Measurements from ENCODE around the gene IFFO2. TPM values are rescaled to one million over a fixed set of nuclear protein-coding genes. Genes with fewer than 3 reads are reported as not detected.

The IFFO2 gene
- total and polyA plus RNA-seq, 10 of the 15 experiments (the other 5 are each of a cell fraction or from before 2014, with no cell fraction given), result 1.2 to 18.4 (median 6.7) TPM

- peaks cover 19% of the 10 kb centered on the region for H3K79me2 ChIP-seq (ENCODE audit: control insufficient read depth, insufficient read depth, low read length)
- FAIRE-seq (no peak), DNase-seq (ENCODE audit: low read depth, low spot score) (no peak), ATAC-seq (no peak)
- no TSS peak for BruUV-seq (replicated peaks)
- no peaks in the 10 kb centered on the region; a peak in 1 of 4 replicates for H3K36me3 ChIP-seq (ENCODE audit: control insufficient read depth in 2 of 2, insufficient read depth in 2 of 2, low read length in 1 of 2)
- H3K9me3 ChIP-seq (replicated peaks; ENCODE audit: control insufficient read depth, insufficient read depth, low read length), result no peaks in the 10 kb centered on the region
- intact Hi-C loops (cut with micrococcal nuclease; ENCODE audit: unreplicated experiment), result no loop called here
- CTCF ChIA-PET, result interaction anchor here (0.7 to 1.3 kb wide), 2 partner anchors 11 to 16 kb away, joined by 3 to 5 read pairs; no protein-coding TSS in a partner anchor
- SMC1A ChIA-PET (ENCODE audit: uncharacterized antibody, unreplicated experiment), result interaction anchor here (1.1 to 1.7 kb wide), 2 partner anchors 21 to 39 kb away, joined by 3 to 6 read pairs; no protein-coding TSS in a partner anchor
- no peak overlapping the region for H2AFZ ChIP-seq (ENCODE audit: control insufficient read depth, low read depth, low read length)
- no peaks in the 10 kb centered on the region; the same call in 1 of the 2 replicates for H4K20me1 ChIP-seq (ENCODE audit: control insufficient read depth, insufficient read depth)
- H3K4me3 ChIP-seq, result no peak overlapping the region
- TF ChIP-seq POLR2AphosphoS5 (IDR thresholded peaks at IDR 0.05; ENCODE audit: low read length) (no peak), RFX5 (IDR thresholded peaks at IDR 0.05; ENCODE audit: low read depth, low read length) (no peak), STAT1 (conservative IDR thresholded peaks at IDR 0.05) (no peak), JUNB (IDR thresholded peaks at IDR 0.05) (no peak)
- TF ChIP-seq, protein P1, sequence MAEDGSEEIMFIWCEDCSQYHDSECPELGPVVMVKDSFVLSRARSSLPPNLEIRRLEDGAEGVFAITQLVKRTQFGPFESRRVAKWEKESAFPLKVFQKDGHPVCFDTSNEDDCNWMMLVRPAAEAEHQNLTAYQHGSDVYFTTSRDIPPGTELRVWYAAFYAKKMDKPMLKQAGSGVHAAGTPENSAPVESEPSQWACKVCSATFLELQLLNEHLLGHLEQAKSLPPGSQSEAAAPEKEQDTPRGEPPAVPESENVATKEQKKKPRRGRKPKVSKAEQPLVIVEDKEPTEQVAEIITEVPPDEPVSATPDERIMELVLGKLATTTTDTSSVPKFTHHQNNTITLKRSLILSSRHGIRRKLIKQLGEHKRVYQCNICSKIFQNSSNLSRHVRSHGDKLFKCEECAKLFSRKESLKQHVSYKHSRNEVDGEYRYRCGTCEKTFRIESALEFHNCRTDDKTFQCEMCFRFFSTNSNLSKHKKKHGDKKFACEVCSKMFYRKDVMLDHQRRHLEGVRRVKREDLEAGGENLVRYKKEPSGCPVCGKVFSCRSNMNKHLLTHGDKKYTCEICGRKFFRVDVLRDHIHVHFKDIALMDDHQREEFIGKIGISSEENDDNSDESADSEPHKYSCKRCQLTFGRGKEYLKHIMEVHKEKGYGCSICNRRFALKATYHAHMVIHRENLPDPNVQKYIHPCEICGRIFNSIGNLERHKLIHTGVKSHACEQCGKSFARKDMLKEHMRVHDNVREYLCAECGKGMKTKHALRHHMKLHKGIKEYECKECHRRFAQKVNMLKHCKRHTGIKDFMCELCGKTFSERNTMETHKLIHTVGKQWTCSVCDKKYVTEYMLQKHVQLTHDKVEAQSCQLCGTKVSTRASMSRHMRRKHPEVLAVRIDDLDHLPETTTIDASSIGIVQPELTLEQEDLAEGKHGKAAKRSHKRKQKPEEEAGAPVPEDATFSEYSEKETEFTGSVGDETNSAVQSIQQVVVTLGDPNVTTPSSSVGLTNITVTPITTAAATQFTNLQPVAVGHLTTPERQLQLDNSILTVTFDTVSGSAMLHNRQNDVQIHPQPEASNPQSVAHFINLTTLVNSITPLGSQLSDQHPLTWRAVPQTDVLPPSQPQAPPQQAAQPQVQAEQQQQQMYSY (CRISPR knock-in tag; IDR thresholded peaks at IDR 0.05), result no peak
- H3K9ac ChIP-seq (ENCODE audit: control insufficient read depth, insufficient read depth, low read length), result no peak overlapping the region
- no peak overlapping the region for H3K4me2 ChIP-seq (ENCODE audit: control insufficient read depth, insufficient read depth)
- 85% methylated on average over 7 of the region's 7 CpGs for WGBS (ENCODE audit: insufficient coverage, insufficient replicate concordance, low lambda C conversion rate, missing lambda C conversion rate)
- H3K4me1 ChIP-seq (ENCODE audit: control insufficient read depth, insufficient read depth, low read length), result peaks cover 52% of the 10 kb centered on the region
- POLR2A ChIA-PET, result interaction anchor here (7.0 kb wide), 1 partner anchor 22 kb away, joined by 96 read pairs; no protein-coding TSS in a partner anchor
- in situ Hi-C loops (cut with MboI), result no loop called here
- RAD21 ChIA-PET (ENCODE audit: unreplicated experiment), result interaction anchor here (1.8 kb wide), 1 partner anchor 21 kb away, joined by 9 read pairs; no protein-coding TSS in a partner anchor
- no peak overlapping the region for H3K27ac ChIP-seq (ENCODE audit: control insufficient read depth, insufficient read depth)
- H3K27me3 ChIP-seq (replicated peaks in 1 of 2; ENCODE audit: control insufficient read depth in 2 of 2, insufficient read depth in 2 of 2, low read length in 1 of 2), result no peaks in the 10 kb centered on the region
Measured at GRCh38 chr1:18929686-18930085, 26.8 kb downstream of the IFFO2 start.

Measured in GM12878 (cell line).